ENCODE data around the gene CHST8.

CHST8 gene

GRCh38 chr19:33788676-33789075 is 166.9 kb downstream of the CHST8 start:
- TF ChIP-seq CTCF (IDR thresholded peaks at IDR 0.05; ENCODE audit: low read depth, low read length) = no peak
- no peak overlapping the region for H3K4me3 ChIP-seq (ENCODE audit: low read depth, low read length)

GRCh38 chr19:33789344-33789743 is 167.6 kb downstream of the CHST8 start:
- no peak overlapping the region for H3K4me3 ChIP-seq (ENCODE audit: low read depth, low read length)
- TF ChIP-seq CTCF (IDR thresholded peaks at IDR 0.05; ENCODE audit: low read depth, low read length) = no peak

- TF ChIP-seq CTCF (IDR thresholded peaks at IDR 0.05; ENCODE audit: low read depth, low read length) = no peak
- peak overlapping the region; percentile 14; the same call in 1 of the 2 replicates for H3K4me3 ChIP-seq (ENCODE audit: low read depth, low read length)
Observed at GRCh38 chr19:33794683-33795369, 173.1 kb downstream of the CHST8 start.

- peak overlapping the region; percentile 52 for H3K4me3 ChIP-seq (ENCODE audit: low read depth, low read length)
- TF ChIP-seq CTCF (IDR thresholded peaks at IDR 0.05; ENCODE audit: low read depth, low read length) = no peak
Observed at GRCh38 chr19:33795370-33796163, 173.8 kb downstream of the CHST8 start.

- H3K4me3 ChIP-seq (ENCODE audit: low read depth, low read length) = peak within 1 kb of the TSS; percentile 52
- no peak for TF ChIP-seq CTCF (IDR thresholded peaks at IDR 0.05; ENCODE audit: low read depth, low read length)
Observed at GRCh38 chr19:33796164-33796875, 174.6 kb downstream of the CHST8 start, which contains the start of gene KCTD15. Gene KCTD15 (plus strand): TSS chr19:33796870. CDS start chr19:33800455, 3,585 bp downstream.

GRCh38 chr19:33797802-33798671 is 176.3 kb downstream of the CHST8 start:
- H3K4me3 ChIP-seq (ENCODE audit: low read depth, low read length) = peak overlapping the region; percentile 33; the same call in 1 of the 2 replicates
- TF ChIP-seq CTCF (IDR thresholded peaks at IDR 0.05; ENCODE audit: low read depth, low read length) = no peak
